OCI-LY3 (cell line): ENCODE measurements around the gene ZFTA.
"Not testable (repeated sequence)": the region's sequence is repeated elsewhere in the genome, so short reads cannot be mapped to it uniquely, and the experiment has no call there.

Experiments
- H2AFZ ChIP-seq: fragments of 200-600, 300-600 bp; shearing (Covaris generic); 2 replicates; pipeline ENCODE4 v1.6.0; 2014; ENCODE audit warnings: antibody characterized with exemption, low read depth, low read length
- H3K27ac ChIP-seq: fragments of 200-600, 300-600 bp; sonication (generic); 2 replicates; pipeline ENCODE4 v1.5.1; 2014; ENCODE audit warnings: mild to moderate bottlenecking, low read length, moderate library complexity, mixed read lengths
- H3K27me3 ChIP-seq: fragments of 200-600, 300-600 bp; sonication (generic); 2 replicates; pipeline ENCODE4 v1.6.1; 2014; ENCODE audit warnings: low read depth, low read length, mixed read lengths
- H3K36me3 ChIP-seq: fragments of 200-600, 300-600 bp; sonication (generic); replicated peaks from 2 replicates; pipeline ENCODE3; 2014; ENCODE audit warnings: low read depth, low read length, mixed read lengths
- H3K4me1 ChIP-seq: fragments of 300-600, 200-600 bp; sonication (generic); 2 replicates; pipeline ENCODE4 v1.6.1; 2014; ENCODE audit warnings: low read length, mixed read lengths
- H3K4me2 ChIP-seq: fragments of 200-600, 300-600 bp; sonication (generic); 2 replicates; pipeline ENCODE4 v1.6.1; 2014; ENCODE audit warnings: low read length, mixed read lengths
- H3K4me3 ChIP-seq: fragments of 300-600, 200-600 bp; sonication (generic); 2 replicates; pipeline ENCODE4 v1.5.1; 2014; ENCODE audit warnings: antibody characterized with exemption, mild to moderate bottlenecking, low read length, moderate library complexity
- H3K79me2 ChIP-seq: fragments of 300-600, 200-600 bp; shearing (Covaris generic); 2 replicates; pipeline ENCODE4 v1.6.1; 2014; ENCODE audit warnings: mild to moderate bottlenecking, low read length, mixed read lengths
- H3K9ac ChIP-seq: fragments of 300-600, 200-600 bp; shearing (Covaris generic); 2 replicates; pipeline ENCODE4 v1.6.0; 2014; ENCODE audit warnings: mild to moderate bottlenecking, low read length, moderate library complexity
- H3K9me3 ChIP-seq: fragments of 200-600, 300-600 bp; shearing (Covaris generic); 2 replicates; pipeline ENCODE4 v1.6.1; 2014; ENCODE audit warnings: low read length, mixed read lengths; ENCODE audit not compliant: insufficient read depth
- H4K20me1 ChIP-seq: fragments of 200-600, 300-600 bp; sonication (generic); 2 replicates; pipeline ENCODE4 v1.6.1; 2016; ENCODE audit warnings: low read length, mixed read lengths; ENCODE audit not compliant: insufficient read depth
- CTCF ChIP-seq: fragments of 200-600, 300-600 bp; sonication (generic); IDR thresholded peaks from 2 replicates; pipeline ENCODE4 v1.5.1; 2014; ENCODE audit warnings: antibody characterized with exemption, low read length, low read depth
- EZH2phosphoT487 ChIP-seq: fragments of 200-600 bp; shearing (Covaris generic); IDR thresholded peaks from 2 replicates; pipeline ENCODE4 v1.6.1; 2018; ENCODE audit warnings: antibody characterized with exemption, mixed run types, low read depth

The ZFTA gene

DNA sequence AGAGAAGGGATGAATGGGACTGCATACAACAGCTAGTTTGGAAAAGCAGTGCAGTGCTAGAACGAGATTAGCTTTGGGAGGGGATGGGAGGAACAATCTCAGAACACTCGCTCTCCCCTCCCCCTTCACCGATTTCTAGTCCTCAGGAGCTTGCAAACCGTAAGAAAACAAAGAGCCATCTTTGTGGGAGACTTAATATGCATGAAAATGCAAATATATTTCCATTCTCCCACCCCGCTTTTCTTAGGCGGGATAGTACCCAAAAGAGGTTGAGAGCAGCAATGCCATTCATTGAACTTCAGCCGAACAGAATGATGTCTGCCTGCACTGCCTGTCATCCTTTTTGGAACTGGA, 45.8 kb upstream of the ZFTA start:
- Histone ChIP-seq H3K27ac (peak overlapping the region; percentile 61), H3K27me3 (no peaks in the 10 kb centered on the region), H3K9ac (peak overlapping the region; percentile 96), H2AFZ (peak overlapping the region; percentile 82; the same call in 1 of the 2 replicates), H3K4me2 (peak overlapping the region; percentile 85), H3K9me3 (no peaks in the 10 kb centered on the region), H3K79me2 (peaks cover 42% of the 10 kb centered on the region), H3K4me3 (peak overlapping the region; percentile 91), H3K4me1 (peaks cover 16% of the 10 kb centered on the region), H3K36me3 (peaks cover 36% of the 10 kb centered on the region), H4K20me1 (peaks cover 32% of the 10 kb centered on the region)
- TF ChIP-seq CTCF (no peak), EZH2phosphoT487 (no peak)

GRCh38 chr11:63813563-63814382, 45.2 kb upstream of the ZFTA start:
- Histone ChIP-seq H3K27me3 (no peaks in the 10 kb centered on the region), H2AFZ (peak overlapping the region; percentile 82; the same call in 1 of the 2 replicates), H3K4me2 (peak overlapping the region; percentile 85), H3K4me3 (peak overlapping the region; percentile 91), H3K79me2 (peaks cover 42% of the 10 kb centered on the region), H4K20me1 (peaks cover 32% of the 10 kb centered on the region), H3K36me3 (peaks cover 35% of the 10 kb centered on the region), H3K9me3 (no peaks in the 10 kb centered on the region), H3K9ac (peak overlapping the region; percentile 96), H3K27ac (peak overlapping the region; percentile 61), H3K4me1 (peaks cover 16% of the 10 kb centered on the region)
- TF ChIP-seq CTCF, result no peak

DNA sequence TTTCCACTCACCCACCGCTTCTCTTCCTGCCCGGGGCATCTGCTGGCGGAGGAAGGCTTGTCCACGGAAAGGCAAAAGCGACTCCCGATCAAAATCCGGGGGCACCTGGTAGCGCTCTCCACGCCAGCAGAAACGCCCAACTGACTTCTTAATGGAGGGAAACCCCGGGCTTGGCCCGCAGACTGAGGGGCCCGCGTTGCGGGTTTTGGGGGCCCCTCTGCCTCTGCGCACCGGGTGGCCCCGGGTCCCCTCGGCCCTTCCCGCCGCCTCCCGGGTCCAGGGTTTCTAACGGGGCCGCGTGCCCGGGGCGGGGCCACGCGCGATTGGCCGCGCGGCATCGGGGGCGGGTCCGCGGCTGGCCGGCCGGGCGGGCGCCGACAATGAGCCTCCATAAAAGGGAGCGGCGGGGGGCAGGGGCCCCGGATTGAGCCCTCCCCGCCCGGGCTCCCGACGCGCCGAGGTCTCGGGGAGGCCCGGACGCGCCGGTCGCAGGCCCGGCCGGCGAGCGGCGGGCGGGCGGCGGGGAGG, 44.5 kb upstream of the ZFTA start, which contains the start of gene SPINDOC:
TSS of gene SPINDOC (plus strand) at position 422 of the 528 bp plus-strand sequence. CDS start 231 bp downstream, outside the sequence.
- Histone ChIP-seq H2AFZ (peak within 1 kb of the TSS; percentile 82), H3K79me2 (peaks cover 42% of the 10 kb centered on the region), H3K4me1 (peaks cover 16% of the 10 kb centered on the region), H4K20me1 (peaks cover 32% of the 10 kb centered on the region), H3K36me3 (peaks cover 28% of the 10 kb centered on the region), H3K4me2 (peak within 1 kb of the TSS; percentile 91), H3K4me3 (peak within 1 kb of the TSS; percentile 91), H3K9me3 (no peaks in the 10 kb centered on the region), H3K27me3 (no peaks in the 10 kb centered on the region), H3K9ac (peak within 1 kb of the TSS; percentile 96), H3K27ac (peak within 1 kb of the TSS; percentile 61)
- TF ChIP-seq CTCF, result no peak
- no peak for TF ChIP-seq EZH2phosphoT487

GRCh38 chr11:63811522-63811921, 42.9 kb upstream of the ZFTA start:
- H3K4me3 ChIP-seq, result no peak overlapping the region
- peaks cover 15% of the 10 kb centered on the region for H3K36me3 ChIP-seq
- no peak overlapping the region for H3K9ac ChIP-seq
- peaks cover 31% of the 10 kb centered on the region for H3K79me2 ChIP-seq
- no peak overlapping the region for H2AFZ ChIP-seq
- H3K4me1 ChIP-seq, result peaks cover 16% of the 10 kb centered on the region
- H3K27ac ChIP-seq, result no peak overlapping the region
- TF ChIP-seq EZH2phosphoT487, result no peak
- TF ChIP-seq CTCF, result no peak
- no peaks in the 10 kb centered on the region for H3K9me3 ChIP-seq
- H4K20me1 ChIP-seq, result peaks cover 23% of the 10 kb centered on the region
- no peaks in the 10 kb centered on the region for H3K27me3 ChIP-seq
- H3K4me2 ChIP-seq, result no peak overlapping the region

GRCh38 chr11:63810383-63810782, 41.8 kb upstream of the ZFTA start:
- H3K4me3 ChIP-seq, H3K36me3 ChIP-seq, H3K9ac ChIP-seq, H3K27me3 ChIP-seq, H3K9me3 ChIP-seq, H3K4me2 ChIP-seq, H3K27ac ChIP-seq, H2AFZ ChIP-seq: not testable (repeated sequence)
- H3K79me2 ChIP-seq, result peaks cover 20% of the 10 kb centered on the region
- peaks cover 13% of the 10 kb centered on the region for H4K20me1 ChIP-seq
- H3K4me1 ChIP-seq, result peaks cover 15% of the 10 kb centered on the region
